Natural killer cell (primary cell): ENCODE measurements around the gene CPAMD8. TPM values are rescaled to one million over a fixed set of nuclear protein-coding genes. Genes with fewer than 3 reads are reported as not detected.

Source experiments
- ATAC-seq, 3 donors: fragments of 150-1000 bp in 2 of 3; fragments of 200-7000 bp in 1 of 3; cut with Tn5 transposase; 1 replicate in 1 of 3; 2 replicates in 2 of 3; pipeline ENCODE4 v1.10.0; 2021; ENCODE audit warnings: mild to moderate bottlenecking in 2 of 3, moderate library complexity in 2 of 3
- DNase-seq, 2 donors: peaks; one replicate each; pipeline versions ENCODE4 v3.0.0 to v3.0.0-alpha.2; 2013 to 2021; ENCODE audit warnings: mixed read lengths in 1 of 2
- H3K27ac ChIP-seq: one replicate; pipeline ENCODE4 v1.5.1; 2013; ENCODE audit warnings: mild to moderate bottlenecking, low read length
- H3K27me3 ChIP-seq: one replicate; pipeline ENCODE4 v1.6.1; 2013; ENCODE audit warnings: low read length; ENCODE audit not compliant: control insufficient read depth, insufficient read depth
- H3K36me3 ChIP-seq: one replicate; pipeline ENCODE4 v1.6.1; 2013; ENCODE audit warnings: low read length; ENCODE audit not compliant: control insufficient read depth, insufficient read depth
- H3K4me1 ChIP-seq: one replicate; pipeline ENCODE4 v1.6.1; 2013; ENCODE audit warnings: low read length; ENCODE audit not compliant: control insufficient read depth, insufficient read depth
- H3K4me3 ChIP-seq: one replicate; pipeline ENCODE4 v1.5.1; 2013; ENCODE audit warnings: low read length
- H3K9me3 ChIP-seq: one replicate; pipeline ENCODE4 v1.6.1; 2013; ENCODE audit warnings: low read length; ENCODE audit not compliant: control insufficient read depth, insufficient read depth
- H3K27ac Mint-ChIP-seq, 2 donors: one replicate each; pipeline ENCODE4 v1.8.0; 2022; ENCODE audit warnings: mild to moderate bottlenecking in 2 of 2, mixed read lengths in 2 of 2, moderate library complexity in 1 of 2
- H3K27me3 Mint-ChIP-seq, 2 donors: one replicate each; pipeline ENCODE4 v1.8.0; 2022; ENCODE audit warnings: low read depth in 2 of 2, mixed read lengths in 2 of 2
- H3K36me3 Mint-ChIP-seq: one replicate; pipeline ENCODE4 v1.8.0; 2022; ENCODE audit warnings: mixed read lengths
- H3K4me1 Mint-ChIP-seq, 2 donors: one replicate each; pipeline ENCODE4 v1.8.0; 2022; ENCODE audit warnings: mixed read lengths in 2 of 2
- H3K4me3 Mint-ChIP-seq: one replicate; pipeline ENCODE4 v1.8.0; 2022; ENCODE audit warnings: mild to moderate bottlenecking, moderate library complexity, mixed read lengths
- H3K9me3 Mint-ChIP-seq, 2 donors: one replicate each; pipeline ENCODE4 v1.8.0; 2022; ENCODE audit warnings: mixed read lengths in 2 of 2
- WGBS: methylation state at CpG from one replicate; pipeline ENCODE4 v1.1.7; 2013; ENCODE audit warnings: missing lambda C conversion rate; ENCODE audit not compliant: insufficient coverage; 5-methylcytosine and 5-hydroxymethylcytosine counted together
- intact Hi-C: fragments of 100-400 bp; cut with micrococcal nuclease; formaldehyde crosslinking; loops from one replicate; pipeline ENCODE4 v1.14.2; 2022
- total RNA-seq, 4 donors: library from RNA; stranded (reverse); fragments of 120-200 nt in 1 of 4; gene quantifications; one replicate each; pipeline versions ENCODE4 v1.2.3 to v1.2.4, GENCODE V29; 2013 to 2022
- TF ChIP-seq, protein P1 (sequence below): fragments of 200-600 bp; IDR thresholded peaks from one replicate; pipeline ENCODE4 v1.8.0; 2022; ENCODE audit warnings: antibody characterized with exemption

Gene CPAMD8
- total RNA-seq, 3 donors from 2014 or later (not counting 1 experiment from before 2014, with no cell fraction given), result 3.6 to 4.9 (median 4.7) TPM

DNA sequence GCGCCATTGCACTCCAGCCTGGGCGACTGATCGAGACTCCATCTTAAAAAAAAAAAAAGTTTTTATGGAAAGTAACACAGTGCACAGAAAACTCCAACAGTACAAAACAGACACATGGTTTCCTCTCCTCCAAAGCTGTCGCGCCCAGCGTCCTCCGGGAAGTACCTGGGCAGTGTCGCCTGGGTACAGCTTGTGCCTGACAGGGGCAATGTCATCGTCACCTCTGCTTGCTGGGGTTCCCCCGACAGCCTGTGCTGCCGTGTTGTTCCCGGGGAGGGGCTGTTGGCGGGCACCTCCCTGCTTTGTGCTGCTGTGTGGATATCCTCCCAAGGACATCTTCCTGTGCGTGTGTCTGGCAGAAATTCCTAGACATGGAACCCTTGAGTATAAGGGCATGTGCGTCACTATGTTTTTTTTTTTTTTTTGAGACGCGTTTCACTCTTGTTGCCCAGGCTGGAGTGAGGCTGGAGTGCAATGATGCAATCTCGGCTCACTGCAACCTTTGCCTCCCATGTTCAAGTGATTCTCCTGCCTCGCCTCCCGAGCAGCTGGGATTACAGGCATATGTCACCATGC, 140.2 kb downstream of the CPAMD8 start:
- Mint-ChIP-seq H3K27ac (no peak overlapping the region), H3K4me3 (no peak overlapping the region), H3K9me3 (peaks cover 6 to 7% of the 10 kb centered on the region in 2 donors), H3K4me1 (peaks cover 11 to 23% of the 10 kb centered on the region in 2 donors), H3K36me3 (peaks cover 15% of the 10 kb centered on the region), H3K27me3 (no peaks in the 10 kb centered on the region)
- no peak overlapping the region for H3K27ac ChIP-seq
- intact Hi-C loops, result no loop called here
- ATAC-seq (no peak), DNase-seq (no peak)
- WGBS, result 84% methylated on average over 20 of the region's 20 CpGs
- no peaks in the 10 kb centered on the region for H3K36me3 ChIP-seq
- no peak overlapping the region for H3K4me3 ChIP-seq
- peaks cover 29% of the 10 kb centered on the region for H3K4me1 ChIP-seq
- H3K27me3 ChIP-seq, result no peaks in the 10 kb centered on the region
- TF ChIP-seq, protein P1, sequence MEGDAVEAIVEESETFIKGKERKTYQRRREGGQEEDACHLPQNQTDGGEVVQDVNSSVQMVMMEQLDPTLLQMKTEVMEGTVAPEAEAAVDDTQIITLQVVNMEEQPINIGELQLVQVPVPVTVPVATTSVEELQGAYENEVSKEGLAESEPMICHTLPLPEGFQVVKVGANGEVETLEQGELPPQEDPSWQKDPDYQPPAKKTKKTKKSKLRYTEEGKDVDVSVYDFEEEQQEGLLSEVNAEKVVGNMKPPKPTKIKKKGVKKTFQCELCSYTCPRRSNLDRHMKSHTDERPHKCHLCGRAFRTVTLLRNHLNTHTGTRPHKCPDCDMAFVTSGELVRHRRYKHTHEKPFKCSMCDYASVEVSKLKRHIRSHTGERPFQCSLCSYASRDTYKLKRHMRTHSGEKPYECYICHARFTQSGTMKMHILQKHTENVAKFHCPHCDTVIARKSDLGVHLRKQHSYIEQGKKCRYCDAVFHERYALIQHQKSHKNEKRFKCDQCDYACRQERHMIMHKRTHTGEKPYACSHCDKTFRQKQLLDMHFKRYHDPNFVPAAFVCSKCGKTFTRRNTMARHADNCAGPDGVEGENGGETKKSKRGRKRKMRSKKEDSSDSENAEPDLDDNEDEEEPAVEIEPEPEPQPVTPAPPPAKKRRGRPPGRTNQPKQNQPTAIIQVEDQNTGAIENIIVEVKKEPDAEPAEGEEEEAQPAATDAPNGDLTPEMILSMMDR, result no peak
- peaks cover 23% of the 10 kb centered on the region for H3K9me3 ChIP-seq

DNA sequence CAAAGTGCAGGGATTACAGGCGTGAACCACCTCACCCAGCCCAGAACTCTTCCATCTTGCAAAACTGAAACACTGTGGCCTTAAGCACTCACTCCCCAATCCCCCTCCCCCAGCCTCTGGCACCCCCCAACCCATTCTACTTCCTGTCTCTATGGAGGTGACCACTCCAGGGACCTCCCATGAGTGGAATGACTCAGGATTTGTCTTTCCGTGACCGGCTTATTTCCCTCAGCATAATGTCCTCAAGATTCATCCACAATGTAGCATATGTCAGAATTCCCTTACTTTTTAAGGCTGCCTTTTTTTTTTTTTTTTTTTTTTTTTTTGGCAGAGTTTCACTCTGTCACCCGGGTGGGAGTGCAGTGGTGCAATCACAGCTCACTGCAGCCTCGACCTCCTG, 141.4 kb downstream of the CPAMD8 start:
- H3K4me1 ChIP-seq, result peaks cover 29% of the 10 kb centered on the region
- Mint-ChIP-seq H3K36me3 (peaks cover 15% of the 10 kb centered on the region), H3K9me3 (peaks cover 6 to 7% of the 10 kb centered on the region in 2 donors), H3K4me3 (no peak overlapping the region), H3K4me1 (peaks cover 14 to 22% of the 10 kb centered on the region in 2 donors), H3K27me3 (no peaks in the 10 kb centered on the region), H3K27ac (no peak overlapping the region)
- no peaks in the 10 kb centered on the region for H3K27me3 ChIP-seq
- H3K9me3 ChIP-seq, result peaks cover 30% of the 10 kb centered on the region
- H3K4me3 ChIP-seq, result no peak overlapping the region
- no peak overlapping the region for H3K27ac ChIP-seq
- no peak for ATAC-seq
- TF ChIP-seq, protein P1, result no peak
- DNase-seq, result no peak
- WGBS, result 73% methylated on average over 5 of the region's 5 CpGs
- intact Hi-C loops, result no loop called here
- H3K36me3 ChIP-seq, result no peaks in the 10 kb centered on the region

DNA sequence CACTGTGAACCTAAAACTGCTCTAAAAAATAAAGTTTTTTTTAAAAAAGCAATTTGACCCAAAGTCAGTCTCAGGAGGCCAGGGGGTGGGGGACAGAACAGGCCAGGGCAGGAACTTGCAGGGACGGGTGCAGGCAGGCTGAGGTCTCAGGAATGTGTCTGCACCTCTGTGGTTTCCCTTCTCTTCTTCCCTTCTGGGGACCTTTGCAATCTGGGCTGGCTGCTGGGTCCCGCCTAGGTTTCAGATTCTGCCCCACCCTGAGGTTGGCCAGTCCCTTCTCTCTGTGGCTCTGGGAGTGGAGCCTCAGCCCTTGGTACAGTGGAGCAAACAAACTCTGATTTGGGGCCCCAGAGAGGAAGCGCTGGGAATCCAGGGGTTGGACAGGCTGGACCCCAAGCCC, 143.1 kb downstream of the CPAMD8 start:
- Histone ChIP-seq H3K4me1 (peaks cover 26% of the 10 kb centered on the region), H3K27me3 (no peaks in the 10 kb centered on the region), H3K9me3 (peaks cover 30% of the 10 kb centered on the region), H3K27ac (no peak overlapping the region), H3K4me3 (no peak overlapping the region), H3K36me3 (peaks cover 11% of the 10 kb centered on the region)
- H3K27ac Mint-ChIP-seq, result no peak overlapping the region
- intact Hi-C loops, result no loop called here
- no peaks in the 10 kb centered on the region for H3K27me3 Mint-ChIP-seq
- H3K36me3 Mint-ChIP-seq, result peaks cover 15% of the 10 kb centered on the region
- DNase-seq, result no peak
- TF ChIP-seq, protein P1, result no peak
- H3K9me3 Mint-ChIP-seq, result peaks cover 6 to 7% of the 10 kb centered on the region in 2 donors
- peaks cover 9 to 14% of the 10 kb centered on the region in 2 donors for H3K4me1 Mint-ChIP-seq
- WGBS, result 48% methylated on average over 3 of the region's 3 CpGs
- H3K4me3 Mint-ChIP-seq, result no peak overlapping the region
- no peak for ATAC-seq

DNA sequence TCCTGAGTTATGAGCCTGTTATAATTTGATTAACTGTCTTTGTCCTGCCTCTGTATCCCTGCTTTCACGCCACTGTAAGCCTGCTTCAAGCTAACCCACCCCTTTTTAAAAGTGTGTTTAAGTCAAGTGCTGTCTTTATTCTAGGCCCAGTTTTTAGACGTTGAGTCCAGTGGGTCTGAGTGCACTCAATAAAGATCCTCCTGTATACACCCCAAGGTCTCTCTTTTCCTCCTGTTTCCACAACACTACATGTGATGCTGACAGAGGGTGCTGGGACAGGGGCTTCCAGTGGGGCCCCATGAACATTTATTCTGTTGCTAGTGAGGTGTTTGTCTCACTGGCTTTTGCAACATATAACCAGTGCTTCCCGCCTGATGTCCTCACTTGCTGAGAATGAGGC, 144.5 kb downstream of the CPAMD8 start:
- Mint-ChIP-seq H3K9me3 (peaks cover 6 to 7% of the 10 kb centered on the region in 2 donors), H3K4me3 (no peak overlapping the region), H3K27me3 (no peaks in the 10 kb centered on the region), H3K27ac (no peak overlapping the region), H3K36me3 (peaks cover 15% of the 10 kb centered on the region), H3K4me1 (peaks cover 13 to 21% of the 10 kb centered on the region in 2 donors)
- peaks cover 30% of the 10 kb centered on the region for H3K9me3 ChIP-seq
- H3K4me3 ChIP-seq, result no peak overlapping the region
- no peak for ATAC-seq
- H3K27me3 ChIP-seq, result no peaks in the 10 kb centered on the region
- no peak overlapping the region for H3K27ac ChIP-seq
- intact Hi-C loops, result no loop called here
- peaks cover 26% of the 10 kb centered on the region for H3K4me1 ChIP-seq
- TF ChIP-seq, protein P1, result no peak
- DNase-seq, result no peak
- peaks cover 22% of the 10 kb centered on the region for H3K36me3 ChIP-seq
- 94% methylated on average over 2 of the region's 3 CpGs for WGBS
